Left kidney (tissue), 2 donors: ENCODE results near the gene L3MBTL1. TPM values are rescaled to one million over a fixed set of nuclear protein-coding genes. Genes with fewer than 3 reads are reported as not detected.
"Not testable (repeated sequence)": the region's sequence is repeated elsewhere in the genome, so short reads cannot be mapped to it uniquely, and the experiment has no call there.

Experiments used
- DNase-seq: peaks from one replicate; pipeline ENCODE4 v3.0.0-alpha.2; 2013
- polyA plus RNA-seq: library from polyadenylated mRNA; unstranded; fragments of 120-200 nt; gene quantifications from one replicate; pipeline ENCODE4 v1.2.1, GENCODE V29; 2013; ENCODE audit not compliant: insufficient read length

L3MBTL1 gene
- polyA plus RNA-seq, 1 donor, result 26.6 TPM

GRCh38 chr20:43559147-43559987, 51.9 kb downstream of the L3MBTL1 start:
- no peak for DNase-seq

DNA sequence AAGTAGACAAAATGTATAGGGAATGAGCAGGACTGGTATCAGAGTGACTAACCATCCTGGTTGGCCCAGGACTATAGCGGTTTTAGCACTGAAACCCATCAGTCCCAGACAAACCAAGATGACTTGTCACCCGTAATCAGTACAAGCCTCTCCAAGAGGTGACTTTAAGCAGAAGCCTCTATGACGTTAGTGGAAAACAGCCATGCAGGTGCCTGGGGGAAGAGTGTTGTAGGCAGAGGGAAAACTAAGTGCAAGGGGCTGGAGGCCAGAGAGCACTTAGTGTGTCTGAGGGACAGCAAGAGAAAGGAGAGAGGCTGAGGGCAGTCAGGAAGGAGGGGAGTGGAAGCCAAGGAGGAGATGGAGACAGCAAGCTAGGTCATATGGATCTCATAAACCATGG, 53.5 kb downstream of the L3MBTL1 start:
- no peak for DNase-seq

DNA sequence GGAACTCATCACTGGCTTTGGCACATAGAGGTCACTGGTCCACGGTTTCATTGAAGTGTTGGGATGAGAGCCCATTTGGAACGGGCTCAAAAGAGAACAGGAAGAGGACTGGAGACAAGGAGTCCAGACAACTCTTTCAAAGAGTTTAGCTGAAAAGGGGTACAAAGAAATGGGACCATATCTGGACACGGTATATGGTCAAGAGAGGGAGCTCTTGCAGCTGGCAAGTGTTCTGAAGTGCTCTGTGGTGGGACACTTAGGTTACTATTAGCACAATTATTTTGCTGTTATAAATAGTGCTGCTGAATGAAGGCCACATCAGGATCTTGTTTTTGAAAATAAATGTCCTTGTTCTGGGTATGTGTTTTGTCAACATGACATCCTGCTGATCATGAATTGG, 55.9 kb downstream of the L3MBTL1 start:
- no peak for DNase-seq

DNA sequence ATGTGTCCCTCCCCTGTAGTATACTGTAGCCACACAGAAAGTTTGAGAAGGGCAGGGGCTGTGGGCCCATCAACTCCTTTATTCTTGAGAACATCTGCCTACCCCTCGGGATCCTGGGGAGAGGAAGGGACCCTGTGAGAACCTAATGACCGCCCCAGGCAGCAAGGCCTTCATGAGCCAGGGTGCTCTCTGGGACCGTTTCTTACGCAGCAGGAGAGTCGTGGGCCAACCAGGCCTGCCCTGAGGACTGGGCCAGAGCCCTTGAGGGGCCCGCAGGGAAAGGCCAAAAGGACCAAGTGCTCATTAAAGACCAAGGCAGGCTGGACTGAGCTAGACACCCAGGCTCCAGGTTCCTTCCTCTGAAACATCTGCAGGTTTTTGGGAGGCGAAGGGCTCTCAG, 56.5 kb downstream of the L3MBTL1 start:
- DNase-seq, result no peak

GRCh38 chr20:43564455-43564854, 57.0 kb downstream of the L3MBTL1 start:
- no peak for DNase-seq

GRCh38 chr20:43564993-43565757, 57.7 kb downstream of the L3MBTL1 start:
- DNase-seq, result no peak

- no peak for DNase-seq
These were observed 58.2 kb downstream of the L3MBTL1 start for GRCh38 chr20:43565758-43566104.

DNA sequence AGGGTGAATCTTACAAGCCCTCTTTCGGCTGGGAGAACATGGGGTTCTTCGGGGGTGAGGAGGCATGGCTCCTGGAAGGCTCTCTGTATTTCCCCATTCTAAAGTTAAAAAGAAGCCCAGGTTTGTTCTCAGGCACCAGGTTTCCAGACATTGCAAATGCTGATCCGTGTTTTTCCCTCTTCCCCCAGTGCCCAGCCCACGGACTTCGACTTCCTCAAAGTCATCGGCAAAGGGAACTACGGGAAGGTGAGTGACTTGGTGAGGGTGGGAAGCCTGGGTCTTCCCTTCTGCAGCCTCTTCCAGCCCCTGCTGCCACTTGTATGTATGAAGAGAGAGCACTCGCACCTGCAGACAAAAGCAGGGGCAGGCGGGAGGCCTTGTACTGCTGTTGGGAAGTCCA, 60.0 kb downstream of the L3MBTL1 start:
- DNase-seq, result no peak

DNA sequence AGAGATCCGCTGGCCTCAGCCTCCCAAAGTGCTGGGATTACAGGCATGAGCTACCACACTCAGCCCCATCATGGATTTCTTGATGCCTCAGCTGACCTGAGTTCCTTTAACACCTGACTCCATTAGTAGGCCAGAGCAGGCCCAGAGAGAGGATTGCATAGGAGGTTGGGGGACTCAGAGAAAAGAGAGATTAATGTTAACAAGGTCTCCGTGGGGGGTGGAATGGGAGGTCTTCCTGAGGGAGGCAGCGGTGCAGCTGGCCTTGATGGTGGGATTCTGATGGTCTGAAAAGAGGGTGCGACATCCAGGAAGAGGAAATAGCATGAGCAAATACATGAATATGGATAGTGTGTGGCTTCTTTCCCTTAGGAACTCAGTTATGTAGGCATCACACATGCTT, 61.2 kb downstream of the L3MBTL1 start:
- no peak for DNase-seq

- no peak for DNase-seq
These were observed 61.8 kb downstream of the L3MBTL1 start for GRCh38 chr20:43569282-43569681.

- no peak for DNase-seq
These were observed 63.0 kb downstream of the L3MBTL1 start for GRCh38 chr20:43570496-43570895.

DNA sequence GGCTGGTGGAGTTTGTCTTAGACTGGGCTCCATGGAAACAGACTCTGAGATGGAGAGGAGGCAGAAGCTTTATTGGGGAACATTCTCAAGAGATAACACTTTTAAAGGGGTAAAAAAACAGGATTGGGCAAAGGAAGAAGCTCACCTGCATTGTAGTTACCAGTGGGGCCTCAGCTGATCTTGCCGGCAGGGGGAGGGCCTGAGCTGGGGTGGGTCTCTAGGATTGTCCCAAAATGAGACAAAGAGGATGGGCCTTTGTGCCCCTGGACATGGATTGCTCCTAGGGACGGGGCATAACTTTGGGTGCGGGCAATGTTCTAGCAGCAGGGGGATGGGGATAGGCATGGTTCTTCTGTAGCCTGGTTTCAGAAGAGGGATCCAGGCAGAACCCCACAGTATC, 63.8 kb downstream of the L3MBTL1 start:
- DNase-seq, result no peak

DNA sequence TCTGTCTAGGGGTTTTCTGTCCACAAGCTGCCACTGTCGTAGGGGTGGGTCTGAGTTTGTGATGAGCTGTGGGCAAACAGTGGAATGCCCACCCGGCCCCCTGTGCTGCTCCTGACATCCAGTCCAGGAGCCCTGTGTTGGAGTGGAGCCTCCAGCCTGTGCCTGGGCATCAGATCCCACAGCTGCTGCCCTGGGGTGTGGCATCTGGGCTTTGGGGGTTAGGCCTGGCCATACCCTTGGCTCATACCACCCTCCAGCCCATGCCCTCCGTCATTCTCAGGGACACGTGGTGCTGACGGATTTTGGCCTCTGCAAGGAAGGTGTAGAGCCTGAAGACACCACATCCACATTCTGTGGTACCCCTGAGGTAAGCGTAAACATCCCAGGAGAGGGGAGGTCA, 64.3 kb downstream of the L3MBTL1 start:
- DNase-seq, result no peak

- no peak for DNase-seq
These were observed 65.4 kb downstream of the L3MBTL1 start for GRCh38 chr20:43572891-43573290.

DNA sequence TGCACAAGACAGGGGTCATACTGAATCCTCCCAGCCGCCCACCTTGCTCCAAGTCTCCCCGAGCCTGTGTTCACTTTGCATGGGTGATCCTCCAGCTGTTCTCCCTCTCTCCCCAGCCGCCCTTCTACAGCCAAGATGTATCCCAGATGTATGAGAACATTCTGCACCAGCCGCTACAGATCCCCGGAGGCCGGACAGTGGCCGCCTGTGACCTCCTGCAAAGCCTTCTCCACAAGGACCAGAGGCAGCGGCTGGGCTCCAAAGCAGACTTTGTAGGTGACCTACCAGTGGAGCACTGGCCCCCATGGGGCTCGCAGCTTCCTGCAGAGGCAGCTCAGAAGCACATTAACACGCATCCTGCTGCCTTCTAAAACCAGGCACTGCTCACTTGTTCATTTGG, 68.6 kb downstream of the L3MBTL1 start:
- DNase-seq, result no peak

- no peak for DNase-seq
These were observed 72.6 kb downstream of the L3MBTL1 start for GRCh38 chr20:43579861-43580793.

- no peak for DNase-seq
These were observed 75.8 kb downstream of the L3MBTL1 start for GRCh38 chr20:43583133-43583864.

GRCh38 chr20:43583982-43584432, 76.5 kb downstream of the L3MBTL1 start:
- no peak for DNase-seq

GRCh38 chr20:43584448-43585136, 77.1 kb downstream of the L3MBTL1 start:
- no peak for DNase-seq

DNA sequence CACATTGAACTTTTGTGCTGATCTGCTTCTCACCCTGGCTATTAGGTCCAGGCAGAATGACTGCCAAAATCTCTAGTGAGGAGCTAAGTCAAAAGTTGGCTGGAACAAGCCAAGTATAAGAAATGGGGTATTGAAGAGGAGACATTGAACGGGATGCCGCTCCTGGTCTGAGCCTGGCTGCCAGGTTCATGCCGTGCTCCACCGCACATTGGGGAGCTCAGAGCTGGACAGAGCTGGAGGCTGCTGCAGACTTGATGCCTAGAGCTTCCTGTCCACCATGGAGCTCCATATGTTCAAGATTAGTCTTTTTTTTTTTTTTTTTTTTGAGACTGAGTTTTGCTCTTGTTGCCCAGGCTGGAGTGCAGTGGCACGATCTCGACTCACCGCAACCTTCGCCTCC, 79.1 kb downstream of the L3MBTL1 start:
- no peak for DNase-seq

DNA sequence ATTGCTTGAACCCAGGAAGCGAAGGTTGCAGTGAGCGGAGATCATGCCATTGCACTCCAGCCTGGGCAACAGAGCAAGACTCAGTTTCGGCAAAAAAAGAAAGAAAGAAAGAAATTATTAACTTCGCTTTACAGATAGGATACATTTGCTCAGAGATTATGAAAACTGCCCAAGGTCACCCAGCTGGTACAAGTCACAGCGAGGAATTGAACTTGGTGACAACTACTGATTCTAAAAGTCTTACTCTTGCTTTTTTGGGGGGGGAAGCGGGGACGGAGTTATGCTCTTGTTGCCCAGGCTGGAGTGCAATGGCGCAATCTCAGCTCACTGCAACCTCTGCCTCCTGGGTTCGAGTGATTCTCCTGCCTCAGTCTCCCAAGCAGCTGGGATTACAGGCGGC, 81.0 kb downstream of the L3MBTL1 start:
- DNase-seq, result not testable (repeated sequence)
